Nephron (organoid): ENCODE results near the gene ARHGAP45.

Source experiments
- H3K27ac Mint-ChIP-seq, 3 experiments: 2 replicates each; pipeline ENCODE4 v1.8.0; 2020; ENCODE audit warnings: mixed read lengths in 3 of 3, mild to moderate bottlenecking in 2 of 3, moderate library complexity in 1 of 3
- H3K27me3 Mint-ChIP-seq: 2 replicates; pipeline ENCODE4 v1.8.0; 2021; ENCODE audit warnings: low read depth, mild to moderate bottlenecking, moderate library complexity, mixed read lengths
- H3K36me3 Mint-ChIP-seq: 2 replicates; pipeline ENCODE4 v1.8.0; 2020; ENCODE audit warnings: low read depth, mixed read lengths
- H3K4me1 Mint-ChIP-seq: 2 replicates; pipeline ENCODE4 v1.8.0; 2020; ENCODE audit warnings: mixed read lengths
- H3K4me3 Mint-ChIP-seq, 3 experiments: 2 replicates each; pipeline ENCODE4 v1.8.0; 2020; ENCODE audit warnings: mild to moderate bottlenecking in 3 of 3, mixed read lengths in 3 of 3, moderate library complexity in 2 of 3
- H3K9me3 Mint-ChIP-seq: 2 replicates; pipeline ENCODE4 v1.8.0; 2020; ENCODE audit warnings: mixed read lengths
- TF ChIP-seq, protein P1 (sequence below), 3 experiments: fragments of 200-600 bp; sonication (generic); IDR thresholded peaks; one replicate each; pipeline ENCODE4 v1.5.0; 2021; ENCODE audit warnings: antibody characterized with exemption in 3 of 3; ENCODE audit not compliant: unreplicated experiment in 3 of 3

ARHGAP45 gene

DNA sequence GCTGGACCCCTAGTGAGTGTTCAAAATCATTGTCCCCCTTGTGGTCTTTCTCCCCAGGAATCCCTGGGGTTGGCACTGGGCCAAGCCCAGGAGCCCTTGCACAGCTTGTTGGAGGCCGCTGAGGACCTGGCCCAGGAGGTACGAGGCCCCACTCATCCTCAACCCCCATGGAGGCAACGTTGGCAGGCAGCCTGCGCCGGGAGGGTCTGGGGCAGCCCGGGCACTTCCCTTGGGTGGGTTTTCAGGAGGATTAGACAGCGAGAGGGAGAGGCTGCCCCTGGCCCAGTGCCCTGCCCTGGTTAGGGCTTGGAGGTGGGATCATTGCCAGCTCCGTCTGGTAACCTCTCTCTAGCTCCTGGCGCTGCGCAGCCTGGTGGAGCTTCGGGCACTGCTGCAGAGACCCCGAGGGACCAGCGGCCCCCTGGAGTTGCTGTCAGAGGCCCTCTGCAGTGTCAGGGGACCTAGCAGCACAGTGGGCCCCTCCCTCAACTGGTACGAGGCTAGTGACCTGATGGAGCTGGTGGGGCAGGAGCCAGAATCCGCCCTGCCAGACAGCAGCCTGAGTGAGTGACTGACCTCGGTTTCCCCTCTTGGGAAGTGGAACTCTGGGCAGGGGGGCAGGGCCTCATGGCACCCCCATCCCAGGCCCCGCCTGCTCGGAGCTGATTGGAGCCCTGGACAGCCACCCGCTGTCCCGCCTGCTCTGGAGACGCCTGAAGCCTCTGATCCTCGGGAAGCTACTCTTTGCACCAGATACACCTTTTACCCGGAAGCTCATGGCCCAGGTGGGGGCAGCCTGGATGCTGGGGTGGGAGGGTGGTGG lies 24.1 kb upstream of the ARHGAP45 start:
- Mint-ChIP-seq H3K27me3 (no peaks in the 10 kb centered on the region), H3K9me3 (no peaks in the 10 kb centered on the region), H3K36me3 (peaks cover 11% of the 10 kb centered on the region), H3K4me3 (peak overlapping the region in 1 of 3 experiments; percentile 43), H3K4me1 (peaks cover 25% of the 10 kb centered on the region), H3K27ac (no peak overlapping the region)
- TF ChIP-seq, protein P1, sequence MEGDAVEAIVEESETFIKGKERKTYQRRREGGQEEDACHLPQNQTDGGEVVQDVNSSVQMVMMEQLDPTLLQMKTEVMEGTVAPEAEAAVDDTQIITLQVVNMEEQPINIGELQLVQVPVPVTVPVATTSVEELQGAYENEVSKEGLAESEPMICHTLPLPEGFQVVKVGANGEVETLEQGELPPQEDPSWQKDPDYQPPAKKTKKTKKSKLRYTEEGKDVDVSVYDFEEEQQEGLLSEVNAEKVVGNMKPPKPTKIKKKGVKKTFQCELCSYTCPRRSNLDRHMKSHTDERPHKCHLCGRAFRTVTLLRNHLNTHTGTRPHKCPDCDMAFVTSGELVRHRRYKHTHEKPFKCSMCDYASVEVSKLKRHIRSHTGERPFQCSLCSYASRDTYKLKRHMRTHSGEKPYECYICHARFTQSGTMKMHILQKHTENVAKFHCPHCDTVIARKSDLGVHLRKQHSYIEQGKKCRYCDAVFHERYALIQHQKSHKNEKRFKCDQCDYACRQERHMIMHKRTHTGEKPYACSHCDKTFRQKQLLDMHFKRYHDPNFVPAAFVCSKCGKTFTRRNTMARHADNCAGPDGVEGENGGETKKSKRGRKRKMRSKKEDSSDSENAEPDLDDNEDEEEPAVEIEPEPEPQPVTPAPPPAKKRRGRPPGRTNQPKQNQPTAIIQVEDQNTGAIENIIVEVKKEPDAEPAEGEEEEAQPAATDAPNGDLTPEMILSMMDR (IDR thresholded peaks at IDR 0.05; ENCODE audit: unreplicated experiment in 3 of 3): no peak

DNA sequence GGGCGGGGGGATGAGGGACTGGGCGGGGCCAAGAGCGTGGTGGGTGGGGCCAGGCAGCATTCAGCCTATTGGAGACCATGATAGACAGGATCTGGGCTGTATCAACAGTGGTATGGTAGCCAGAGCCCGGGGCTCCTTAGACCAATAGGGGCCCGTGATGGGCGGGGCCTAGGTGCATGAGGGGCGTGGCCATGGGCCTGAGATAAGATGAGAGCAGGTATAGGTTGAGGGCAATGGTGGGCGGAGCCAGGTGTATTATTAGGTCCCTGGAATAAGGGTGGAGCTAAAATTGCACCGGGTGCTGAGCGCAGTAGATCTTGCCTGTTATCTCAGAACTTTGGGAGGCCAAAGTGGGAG lies 21.7 kb upstream of the ARHGAP45 start:
- Mint-ChIP-seq H3K27ac (no peak overlapping the region), H3K4me1 (peaks cover 10% of the 10 kb centered on the region), H3K9me3 (no peaks in the 10 kb centered on the region), H3K36me3 (no peaks in the 10 kb centered on the region), H3K27me3 (no peaks in the 10 kb centered on the region), H3K4me3 (no peak overlapping the region)
- TF ChIP-seq, protein P1 (IDR thresholded peaks at IDR 0.05; ENCODE audit: unreplicated experiment in 3 of 3): no peak

DNA sequence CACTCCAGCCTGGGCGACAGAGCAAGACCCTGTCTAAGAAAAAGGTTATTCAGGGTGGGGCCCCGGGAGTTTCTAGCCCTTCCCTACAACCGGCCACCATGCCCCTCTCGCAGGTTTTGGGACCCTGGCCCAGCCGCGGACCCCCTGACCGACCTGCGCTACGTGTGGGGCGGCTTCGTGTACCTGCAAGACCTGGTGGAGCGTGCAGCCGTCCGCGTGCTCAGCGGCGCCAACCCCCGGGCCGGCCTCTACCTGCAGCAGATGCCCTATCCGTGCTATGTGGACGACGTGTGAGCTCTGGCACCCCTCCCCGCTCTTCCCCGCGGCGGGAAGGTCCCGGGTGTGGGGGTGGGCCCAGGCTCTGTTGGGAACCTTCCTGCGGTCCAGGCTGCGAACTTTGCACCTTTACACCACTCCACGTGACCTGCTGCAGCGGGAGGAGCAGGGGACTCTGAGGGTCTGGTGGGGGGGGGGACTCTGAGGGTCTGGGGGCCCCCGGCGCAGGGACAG lies 20.8 kb upstream of the ARHGAP45 start:
- Mint-ChIP-seq H3K4me3 (no peak overlapping the region), H3K36me3 (no peaks in the 10 kb centered on the region), H3K9me3 (no peaks in the 10 kb centered on the region), H3K4me1 (peaks cover under 1% of the 10 kb centered on the region), H3K27ac (no peak overlapping the region), H3K27me3 (no peaks in the 10 kb centered on the region)
- TF ChIP-seq, protein P1 (IDR thresholded peaks at IDR 0.05; ENCODE audit: unreplicated experiment in 3 of 3): no peak

DNA sequence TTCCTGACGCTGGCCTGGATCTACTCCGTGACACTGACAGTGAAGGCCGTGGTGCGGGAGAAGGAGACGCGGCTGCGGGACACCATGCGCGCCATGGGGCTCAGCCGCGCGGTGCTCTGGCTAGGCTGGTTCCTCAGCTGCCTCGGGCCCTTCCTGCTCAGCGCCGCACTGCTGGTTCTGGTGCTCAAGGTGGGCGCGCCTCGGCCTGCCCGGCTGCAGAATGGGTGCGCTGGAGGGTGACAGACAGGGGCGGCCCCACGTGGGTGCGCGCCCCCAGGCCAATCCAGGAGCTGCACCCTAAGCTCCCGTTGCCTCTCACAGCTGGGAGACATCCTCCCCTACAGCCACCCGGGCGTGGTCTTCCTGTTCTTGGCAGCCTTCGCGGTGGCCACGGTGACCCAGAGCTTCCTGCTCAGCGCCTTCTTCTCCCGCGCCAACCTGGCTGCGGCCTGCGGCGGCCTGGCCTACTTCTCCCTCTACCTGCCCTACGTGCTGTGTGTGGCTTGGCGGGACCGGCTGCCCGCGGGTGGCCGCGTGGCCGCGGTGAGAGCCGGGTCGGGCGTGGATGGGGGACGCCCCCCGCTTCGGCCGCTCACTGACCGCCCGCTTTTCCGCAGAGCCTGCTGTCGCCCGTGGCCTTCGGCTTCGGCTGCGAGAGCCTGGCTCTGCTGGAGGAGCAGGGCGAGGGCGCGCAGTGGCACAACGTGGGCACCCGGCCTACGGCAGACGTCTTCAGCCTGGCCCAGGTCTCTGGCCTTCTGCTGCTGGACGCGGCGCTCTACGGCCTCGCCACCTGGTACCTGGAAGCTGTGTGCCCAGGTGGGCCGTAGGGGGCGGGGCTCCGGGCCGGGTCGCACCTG lies 19.9 kb upstream of the ARHGAP45 start:
- Mint-ChIP-seq H3K27ac (no peak overlapping the region), H3K36me3 (no peaks in the 10 kb centered on the region), H3K4me1 (no peaks in the 10 kb centered on the region), H3K27me3 (no peaks in the 10 kb centered on the region), H3K4me3 (no peak overlapping the region), H3K9me3 (no peaks in the 10 kb centered on the region)
- TF ChIP-seq, protein P1 (IDR thresholded peaks at IDR 0.05; ENCODE audit: unreplicated experiment in 3 of 3): no peak

DNA sequence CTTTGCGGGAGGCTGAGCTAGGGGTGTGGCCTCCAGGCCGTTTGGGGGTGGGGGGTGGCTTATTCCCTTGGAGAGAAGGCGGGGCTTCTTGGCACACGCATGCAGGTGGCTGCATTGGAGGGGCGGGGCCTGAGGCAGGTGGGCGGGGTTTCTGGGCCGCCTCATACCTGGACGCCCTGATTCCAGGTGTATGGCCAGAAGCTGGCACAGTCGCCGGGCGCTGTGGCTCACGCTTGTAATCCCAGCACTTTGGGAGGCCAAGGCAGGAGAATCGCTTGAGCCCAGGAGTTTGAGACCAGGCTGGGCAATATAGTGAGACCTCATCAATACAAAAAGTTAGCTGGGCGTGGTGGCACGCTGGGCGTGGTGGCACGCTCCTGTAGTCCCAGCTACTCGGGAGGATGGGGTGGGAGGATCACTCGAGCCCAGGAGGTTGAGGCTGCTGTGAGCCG lies 19.2 kb upstream of the ARHGAP45 start:
- H3K36me3 Mint-ChIP-seq: no peaks in the 10 kb centered on the region
- H3K27ac Mint-ChIP-seq: no peak overlapping the region
- TF ChIP-seq, protein P1 (IDR thresholded peaks at IDR 0.05; ENCODE audit: unreplicated experiment in 3 of 3): no peak
- no peaks in the 10 kb centered on the region for H3K27me3 Mint-ChIP-seq
- no peak overlapping the region for H3K4me3 Mint-ChIP-seq
- no peaks in the 10 kb centered on the region for H3K9me3 Mint-ChIP-seq
- no peaks in the 10 kb centered on the region for H3K4me1 Mint-ChIP-seq
